ENCODE data around the gene FNDC3B. TPM values are rescaled to one million over a fixed set of nuclear protein-coding genes. Genes with fewer than 3 reads are reported as not detected.

FNDC3B gene
- total and polyA plus RNA-seq, 2 donors (not counting 1 experiment from before 2014, with no cell fraction given): 1.2 to 9.2 TPM

- Histone ChIP-seq H3K79me2 (ENCODE audit: control insufficient read depth, insufficient read depth, low read length) (no peaks in the 10 kb centered on the region), H3K9me3 (ENCODE audit: control extremely low read depth in 1 of 3, control insufficient read depth in 2 of 3, insufficient read depth in 1 of 3, low read length in 2 of 3) (peaks cover 0 to 1% (median 0%) of the 10 kb centered on the region in 3 donors), H3K4me1 (ENCODE audit: control insufficient read depth in 2 of 2, insufficient read depth in 2 of 2, low read length in 2 of 2) (no peaks in the 10 kb centered on the region), H3K36me3 (replicated peaks in 1 of 2; ENCODE audit: control extremely low read depth in 1 of 2, control insufficient read depth in 1 of 2, extremely low read depth in 1 of 2, insufficient read depth in 2 of 2, low read length in 1 of 2) (no peaks in the 10 kb centered on the region), H3K4me2 (replicated peaks; ENCODE audit: low read depth, low read length, poor library complexity, severe bottlenecking) (no peak overlapping the region), H3K27ac (ENCODE audit: low read length in 2 of 2) (no peak overlapping the region), H4K20me1 (ENCODE audit: control insufficient read depth, insufficient read depth, low read length, poor library complexity, severe bottlenecking) (peaks cover 2% of the 10 kb centered on the region), H3K4me3 (ENCODE audit: control extremely low read depth in 1 of 5, extremely low read depth in 1 of 5, insufficient read depth in 1 of 5, low read depth in 2 of 5, low read length in 4 of 5) (no peak overlapping the region), H2AFZ (ENCODE audit: insufficient read depth, low read depth, low read length, poor library complexity, severe bottlenecking) (no peak overlapping the region), H3K9ac (ENCODE audit: low read length) (no peak overlapping the region), H3K27me3 (replicated peaks in 1 of 4; ENCODE audit: control extremely low read depth in 1 of 4, control insufficient read depth in 3 of 4, insufficient read depth in 4 of 4, low read length in 3 of 4) (peaks cover 0 to 39% (median 14%) of the 10 kb centered on the region in 4 experiments)
- ChIA-PET CTCF (no interaction called here), POLR2A (no interaction called here)
- no peaks in the 10 kb centered on the region for H3K4me1 Mint-ChIP-seq
- no peaks in the 10 kb centered on the region for H3K9me3 Mint-ChIP-seq (ENCODE audit: insufficient read depth)
- H3K4me3 Mint-ChIP-seq: no peak overlapping the region
- 100% methylated on average over 1 of the region's 1 CpG for WGBS (ENCODE audit: insufficient coverage)
- no peak for ATAC-seq (ENCODE audit: low read depth)
- H3K27me3 Mint-ChIP-seq: peaks cover 44% of the 10 kb centered on the region
- intact Hi-C loops (cut with micrococcal nuclease): no loop called here
- TF ChIP-seq EZH2 (IDR thresholded peaks at IDR 0.05; ENCODE audit: borderline replicate concordance, insufficient read depth, low read depth, low read length, poor library complexity, severe bottlenecking) (no peak), CTCF (IDR thresholded peaks at IDR 0.05) (no peak)
- DNase-seq: no peak
- H3K27ac Mint-ChIP-seq: no peak overlapping the region
Measured at GRCh38 chr3:172115059-172115458, 75.7 kb downstream of the FNDC3B start.

- no peak overlapping the region for H3K4me2 ChIP-seq (replicated peaks; ENCODE audit: low read depth, low read length, poor library complexity, severe bottlenecking)
- POLR2A ChIA-PET: no interaction called here
- TF ChIP-seq CTCF (IDR thresholded peaks at IDR 0.05) (no peak), EZH2 (IDR thresholded peaks at IDR 0.05; ENCODE audit: borderline replicate concordance, insufficient read depth, low read depth, low read length, poor library complexity, severe bottlenecking) (no peak)
- no peak overlapping the region for H2AFZ ChIP-seq (ENCODE audit: insufficient read depth, low read depth, low read length, poor library complexity, severe bottlenecking)
- no peak for ATAC-seq (ENCODE audit: low read depth)
- no peak overlapping the region for H3K27ac ChIP-seq (ENCODE audit: low read length in 2 of 2)
- H3K4me1 Mint-ChIP-seq: no peaks in the 10 kb centered on the region
- no CpG with 5 or more reads among the region's 4 CpGs for WGBS (ENCODE audit: insufficient coverage)
- CTCF ChIA-PET: no interaction called here
- intact Hi-C loops (cut with micrococcal nuclease): no loop called here
- peaks cover 0 to 33% (median 7%) of the 10 kb centered on the region in 4 experiments for H3K27me3 ChIP-seq (replicated peaks in 1 of 4; ENCODE audit: control extremely low read depth in 1 of 4, control insufficient read depth in 3 of 4, insufficient read depth in 4 of 4, low read length in 3 of 4)
- no peaks in the 10 kb centered on the region for H3K4me1 ChIP-seq (ENCODE audit: control insufficient read depth in 2 of 2, insufficient read depth in 2 of 2, low read length in 2 of 2)
- no peaks in the 10 kb centered on the region for H3K9me3 Mint-ChIP-seq (ENCODE audit: insufficient read depth)
- DNase-seq: no peak
- H3K27ac Mint-ChIP-seq: no peak overlapping the region
- H3K9ac ChIP-seq (ENCODE audit: low read length): no peak overlapping the region
- H3K4me3 Mint-ChIP-seq: no peak overlapping the region
- no peaks in the 10 kb centered on the region for H4K20me1 ChIP-seq (ENCODE audit: control insufficient read depth, insufficient read depth, low read length, poor library complexity, severe bottlenecking)
- no peaks in the 10 kb centered on the region for H3K79me2 ChIP-seq (ENCODE audit: control insufficient read depth, insufficient read depth, low read length)
- H3K4me3 ChIP-seq (ENCODE audit: control extremely low read depth in 1 of 5, extremely low read depth in 1 of 5, insufficient read depth in 1 of 5, low read depth in 2 of 5, low read length in 4 of 5): no peak overlapping the region
- no peaks in the 10 kb centered on the region for H3K36me3 ChIP-seq (replicated peaks in 1 of 2; ENCODE audit: control extremely low read depth in 1 of 2, control insufficient read depth in 1 of 2, extremely low read depth in 1 of 2, insufficient read depth in 2 of 2, low read length in 1 of 2)
- peaks cover 38% of the 10 kb centered on the region for H3K27me3 Mint-ChIP-seq
- peaks cover 0 to 1% (median 0%) of the 10 kb centered on the region in 3 donors for H3K9me3 ChIP-seq (ENCODE audit: control extremely low read depth in 1 of 3, control insufficient read depth in 2 of 3, insufficient read depth in 1 of 3, low read length in 2 of 3)
Measured at GRCh38 chr3:172115787-172116186, 76.4 kb downstream of the FNDC3B start.

Measured in B cell (primary cell).